ENCODE results near the gene USP12. TPM values are rescaled to one million over a fixed set of nuclear protein-coding genes. Genes with fewer than 3 reads are reported as not detected.

Gene USP12
- total and polyA plus RNA-seq, 2 experiments from 2014 or later, result 18.4 to 39.3 TPM

- TF ChIP-seq ZNF462 (CRISPR knock-in tag; IDR thresholded peaks at IDR 0.05) (no peak), JUNB (IDR thresholded peaks at IDR 0.05; ENCODE audit: unreplicated experiment) (no peak), REST (IDR thresholded peaks at IDR 0.05; ENCODE audit: unreplicated experiment) (no peak)
These were observed 133.3 kb downstream of the USP12 start (continued) for GRCh38 chr13:27038323-27038722.

- no peaks in the 10 kb centered on the region for H3K9me2 ChIP-seq (ENCODE audit: insufficient read depth)
- H3K79me2 ChIP-seq (replicated peaks; ENCODE audit: insufficient read depth), result no peaks in the 10 kb centered on the region
- H3K36me3 Mint-ChIP-seq (ENCODE audit: low read depth), result no peaks in the 10 kb centered on the region; the same call in 2 of the 3 replicates
- H3K4me1 Mint-ChIP-seq, result peaks cover 36% of the 10 kb centered on the region
- DNase-seq (ENCODE audit: low spot score), result no peak
- H3K27ac ChIP-seq (ENCODE audit: low read depth), result no peak overlapping the region
- H3K27me3 Mint-ChIP-seq (ENCODE audit: insufficient read depth, low read depth, poor library complexity), result peaks cover 19% of the 10 kb centered on the region
- H2AFZ ChIP-seq, result no peak overlapping the region; the same call in 1 of the 2 replicates
- no peaks in the 10 kb centered on the region for H3K36me3 ChIP-seq (ENCODE audit: insufficient read depth)
- H3K4me2 ChIP-seq, result no peak overlapping the region
- no peak overlapping the region for H3K4me3 Mint-ChIP-seq
- no peaks in the 10 kb centered on the region for H3F3A ChIP-seq (replicated peaks; ENCODE audit: low read depth)
- H3K9me3 Mint-ChIP-seq, result no peaks in the 10 kb centered on the region
- no peak for ATAC-seq
- H3K27ac Mint-ChIP-seq, result no peak overlapping the region
- H3K27me3 ChIP-seq (ENCODE audit: insufficient read depth), result no peaks in the 10 kb centered on the region
- no peak overlapping the region for H3K4me3 ChIP-seq
- peaks cover 27% of the 10 kb centered on the region for H3K4me1 ChIP-seq (ENCODE audit: insufficient read depth)
- H4K20me1 ChIP-seq (replicated peaks; ENCODE audit: insufficient read depth), result no peaks in the 10 kb centered on the region
- TF ChIP-seq POLR2AphosphoS5 (IDR thresholded peaks at IDR 0.05; ENCODE audit: low read depth) (no peak), CREB1 (CRISPR knock-in tag; IDR thresholded peaks at IDR 0.05; ENCODE audit: low read depth) (no peak), ZNF462 (CRISPR knock-in tag; IDR thresholded peaks at IDR 0.05) (no peak), STAT1 (IDR thresholded peaks at IDR 0.05; ENCODE audit: unreplicated experiment) (no peak)
These were observed 134.0 kb downstream of the USP12 start for GRCh38 chr13:27037571-27037970.

Measured in GM23338 (cell line).